HepG2 (cell line): ENCODE results near the gene PLCD4. TPM values are rescaled to one million over a fixed set of nuclear protein-coding genes. Genes with fewer than 3 reads are reported as not detected.

ENCODE experiments used
- FOXC1 ChIP-seq: sonication (generic); formaldehyde crosslinking; IDR thresholded peaks from 2 replicates; pipeline ENCODE4 v1.8.0; 2022; ENCODE audit warnings: mild to moderate bottlenecking, missing genetic modification reagents, borderline replicate concordance
- MAZ ChIP-seq, 2 experiments: sonication (generic) in 1 of 2; formaldehyde crosslinking in 1 of 2; IDR thresholded peaks; 2 replicates each; pipeline versions ENCODE4 v1.5.0 to v1.6.1; 2012 to 2020; ENCODE audit warnings: low read depth in 2 of 2, mild to moderate bottlenecking in 2 of 2, borderline replicate concordance in 1 of 2, improper control_type of control experiment in 1 of 2, low read length in 1 of 2, missing genetic modification reagents in 1 of 2, moderate library complexity in 1 of 2
- MED13 ChIP-seq: sonication (generic); formaldehyde crosslinking; IDR thresholded peaks from 2 replicates; pipeline ENCODE4 v1.5.0; 2020; ENCODE audit warnings: missing genetic modification reagents
- NR3C1 ChIP-seq: sonication (generic); formaldehyde crosslinking; IDR thresholded peaks from 2 replicates; pipeline ENCODE4 v1.4.0; 2020; ENCODE audit warnings: missing genetic modification reagents
- NRL ChIP-seq: sonication (generic); formaldehyde crosslinking; IDR thresholded peaks from 2 replicates; pipeline ENCODE4 v1.5.0; 2020; ENCODE audit warnings: missing genetic modification reagents, mild to moderate bottlenecking, moderate library complexity, borderline replicate concordance
- SNAPC2 ChIP-seq: sonication (generic); formaldehyde crosslinking; IDR thresholded peaks from 2 replicates; pipeline ENCODE4 v1.8.1; 2022; ENCODE audit warnings: mild to moderate bottlenecking, missing genetic modification reagents
- XRCC5 ChIP-seq: fragments of 200-400 bp; formaldehyde crosslinking; optimal IDR thresholded peaks from 2 replicates; pipeline ENCODE3; 2017; ENCODE audit warnings: mild to moderate bottlenecking, low read length
- YEATS2 ChIP-seq: sonication (generic); formaldehyde crosslinking; IDR thresholded peaks from 2 replicates; pipeline ENCODE4 v1.4.0; 2020; ENCODE audit warnings: missing genetic modification reagents, borderline replicate concordance
- ZC3H4 ChIP-seq: sonication (generic); formaldehyde crosslinking; IDR thresholded peaks from 2 replicates; pipeline ENCODE4 v1.4.0; 2020; ENCODE audit warnings: missing genetic modification reagents, borderline replicate concordance
- ZFP36L1 ChIP-seq: sonication (generic); formaldehyde crosslinking; IDR thresholded peaks from 2 replicates; pipeline ENCODE4 v1.8.0; 2022; ENCODE audit warnings: mild to moderate bottlenecking, missing genetic modification reagents, moderate library complexity
- ZNF276 ChIP-seq: sonication (generic); formaldehyde crosslinking; IDR thresholded peaks from 2 replicates; pipeline ENCODE4 v1.4.0; 2020; ENCODE audit warnings: mild to moderate bottlenecking, low read depth, missing genetic modification reagents
- ZNF280B ChIP-seq: sonication (generic); formaldehyde crosslinking; IDR thresholded peaks from 2 replicates; pipeline ENCODE4 v1.5.0; 2020; ENCODE audit warnings: missing genetic modification reagents, mild to moderate bottlenecking, borderline replicate concordance
- ZNF629 ChIP-seq: sonication (generic); formaldehyde crosslinking; conservative IDR thresholded peaks from 2 replicates; pipeline ENCODE4 v1.5.0; 2020; ENCODE audit warnings: missing genetic modification reagents
- ZNF674 ChIP-seq: sonication (generic); formaldehyde crosslinking; IDR thresholded peaks from 2 replicates; pipeline ENCODE4 v1.5.0; 2020; ENCODE audit warnings: low read depth, mild to moderate bottlenecking, missing genetic modification reagents
- ZNF709 ChIP-seq: sonication (generic); formaldehyde crosslinking; IDR thresholded peaks from 2 replicates; pipeline ENCODE4 v1.5.0; 2020; ENCODE audit warnings: mild to moderate bottlenecking, missing genetic modification reagents
- ZSCAN29 ChIP-seq: sonication (generic); formaldehyde crosslinking; conservative IDR thresholded peaks from 2 replicates; pipeline ENCODE4 v1.4.0; 2020; ENCODE audit warnings: mild to moderate bottlenecking, missing genetic modification reagents
- polyA plus RNA-seq, 8 experiments: library from polyadenylated mRNA; depleted of rRNA in 3 of 8; stranded (reverse) in 7 of 8; unstranded in 1 of 8; fragments of >200 nt; fragmentation: Illumina TruSeq in 4 of 8; extraction: Trizol in 4 of 8; gene quantifications; 2 replicates each; pipeline versions ENCODE4 v1.2.1 to v1.2.3, GENCODE V29; 2011 to 2016; ENCODE audit warnings: low read depth in 4 of 8, missing spikeins in 1 of 8, mixed read lengths in 1 of 8; ENCODE audit not compliant: insufficient read depth in 1 of 8
- total RNA-seq, 5 experiments: library from RNA; depleted of rRNA; stranded (reverse); fragments of >200 nt; fragmentation: Illumina TruSeq; extraction: Trizol; gene quantifications; 2 replicates each; pipeline ENCODE4 v1.2.3, GENCODE V29; 2016; ENCODE audit warnings: low read depth in 1 of 5
- TF ChIP-seq, protein P1 (sequence below): sonication (generic); formaldehyde crosslinking; conservative IDR thresholded peaks from 2 replicates; pipeline ENCODE4 v1.4.0; 2020; ENCODE audit warnings: missing genetic modification reagents
- TF ChIP-seq, protein P2 (sequence below): sonication (generic); formaldehyde crosslinking; IDR thresholded peaks from 2 replicates; pipeline ENCODE4 v1.9.0; 2022; ENCODE audit warnings: missing genetic modification reagents, mild to moderate bottlenecking, borderline replicate concordance

The PLCD4 gene
- total and polyA plus RNA-seq, 2 of the 13 experiments (the other 11 are each of a cell fraction or from before 2014, with no cell fraction given), result 0.26 TPM; not detected in 1

DNA sequence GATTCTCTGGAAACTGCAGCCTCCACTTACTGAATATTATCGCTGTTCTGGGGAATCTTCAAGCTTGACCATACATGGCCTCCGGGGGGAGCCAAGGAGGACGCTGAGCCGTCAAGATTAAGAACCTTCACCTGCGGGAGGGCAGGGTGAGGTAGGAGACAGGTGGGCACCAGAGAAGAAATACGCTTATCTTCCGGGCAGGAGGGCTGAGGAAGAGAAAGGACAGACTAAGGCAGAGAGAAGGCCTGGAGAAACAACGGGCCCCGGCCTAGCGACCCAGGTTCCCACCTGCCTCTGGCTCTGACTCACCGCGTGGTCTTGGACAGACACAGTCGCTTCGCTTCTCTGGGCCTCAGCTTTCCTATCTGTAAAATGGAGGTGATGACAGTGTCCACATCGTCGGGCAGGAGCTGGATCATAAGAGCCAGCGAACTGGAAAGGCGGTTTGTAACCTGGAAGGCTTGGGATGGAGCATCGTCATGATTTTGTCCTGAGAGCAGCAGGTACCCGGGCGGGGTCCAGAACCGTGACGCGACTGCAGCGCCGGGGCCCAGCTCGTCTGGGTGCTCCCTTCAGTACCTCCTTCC is 51.1 kb downstream of the PLCD4 start (continued):
- TF ChIP-seq ZNF280B (0 out of 2 replicates have a peak, but pooled peaks have one; percentile 32), FOXC1 (CRISPR knock-in tag) (peak; percentile 74; the same call in 1 of the 2 replicates), XRCC5 (peak; percentile 31), ZNF276 (CRISPR knock-in tag) (no peak), ZNF709 (CRISPR knock-in tag) (0 out of 2 replicates have a peak, but pooled peaks have one; percentile 68), ZNF674 (CRISPR knock-in tag) (0 out of 2 replicates have a peak, but pooled peaks have one; percentile 72), SNAPC2 (peak; percentile 17; the same call in 1 of the 2 replicates), MAZ (IDR thresholded peaks at IDR 0.05; ENCODE audit: borderline replicate concordance, low read depth, low read length) (no peak), MAZ (CRISPR knock-in tag; IDR thresholded peaks at IDR 0.05; ENCODE audit: low read depth) (no peak), ZNF629 (CRISPR knock-in tag) (peak; percentile 98), NR3C1 (no peak), MED13 (CRISPR knock-in tag) (no peak), NRL (CRISPR knock-in tag) (peak; percentile 35; the same call in 1 of the 2 replicates), YEATS2 (CRISPR knock-in tag) (peak; percentile 39), ZFP36L1 (no peak), ZC3H4 (CRISPR knock-in tag) (no peak), ZSCAN29 (CRISPR knock-in tag) (0 out of 2 replicates have a peak, but pooled peaks have one; percentile 11)
- TF ChIP-seq, protein P1, sequence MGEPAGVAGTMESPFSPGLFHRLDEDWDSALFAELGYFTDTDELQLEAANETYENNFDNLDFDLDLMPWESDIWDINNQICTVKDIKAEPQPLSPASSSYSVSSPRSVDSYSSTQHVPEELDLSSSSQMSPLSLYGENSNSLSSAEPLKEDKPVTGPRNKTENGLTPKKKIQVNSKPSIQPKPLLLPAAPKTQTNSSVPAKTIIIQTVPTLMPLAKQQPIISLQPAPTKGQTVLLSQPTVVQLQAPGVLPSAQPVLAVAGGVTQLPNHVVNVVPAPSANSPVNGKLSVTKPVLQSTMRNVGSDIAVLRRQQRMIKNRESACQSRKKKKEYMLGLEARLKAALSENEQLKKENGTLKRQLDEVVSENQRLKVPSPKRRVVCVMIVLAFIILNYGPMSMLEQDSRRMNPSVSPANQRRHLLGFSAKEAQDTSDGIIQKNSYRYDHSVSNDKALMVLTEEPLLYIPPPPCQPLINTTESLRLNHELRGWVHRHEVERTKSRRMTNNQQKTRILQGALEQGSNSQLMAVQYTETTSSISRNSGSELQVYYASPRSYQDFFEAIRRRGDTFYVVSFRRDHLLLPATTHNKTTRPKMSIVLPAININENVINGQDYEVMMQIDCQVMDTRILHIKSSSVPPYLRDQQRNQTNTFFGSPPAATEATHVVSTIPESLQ (CRISPR knock-in tag), result 0 out of 2 replicates have a peak, but pooled peaks have one; percentile 11
- TF ChIP-seq, protein P2, sequence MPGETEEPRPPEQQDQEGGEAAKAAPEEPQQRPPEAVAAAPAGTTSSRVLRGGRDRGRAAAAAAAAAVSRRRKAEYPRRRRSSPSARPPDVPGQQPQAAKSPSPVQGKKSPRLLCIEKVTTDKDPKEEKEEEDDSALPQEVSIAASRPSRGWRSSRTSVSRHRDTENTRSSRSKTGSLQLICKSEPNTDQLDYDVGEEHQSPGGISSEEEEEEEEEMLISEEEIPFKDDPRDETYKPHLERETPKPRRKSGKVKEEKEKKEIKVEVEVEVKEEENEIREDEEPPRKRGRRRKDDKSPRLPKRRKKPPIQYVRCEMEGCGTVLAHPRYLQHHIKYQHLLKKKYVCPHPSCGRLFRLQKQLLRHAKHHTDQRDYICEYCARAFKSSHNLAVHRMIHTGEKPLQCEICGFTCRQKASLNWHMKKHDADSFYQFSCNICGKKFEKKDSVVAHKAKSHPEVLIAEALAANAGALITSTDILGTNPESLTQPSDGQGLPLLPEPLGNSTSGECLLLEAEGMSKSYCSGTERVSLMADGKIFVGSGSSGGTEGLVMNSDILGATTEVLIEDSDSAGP (CRISPR knock-in tag), result no peak
